Keratinocyte (primary cell): ENCODE results near the gene KCNJ12. TPM values are rescaled to one million over a fixed set of nuclear protein-coding genes. Genes with fewer than 3 reads are reported as not detected.
"Not testable (repeated sequence)": the region's sequence is repeated elsewhere in the genome, so short reads cannot be mapped to it uniquely, and the experiment has no call there.

Experiments used
- DNase-seq: peaks from one replicate; pipeline ENCODE4 v3.0.0-alpha.2; 2011; ENCODE audit warnings: low read depth, missing footprints, low spot score
- FAIRE-seq: peaks from 2 replicates; lab custom pipeline; 2011; peaks lifted over from hg19 to GRCh38; lab: Jason Lieb, UNC
- H2AFZ ChIP-seq: 2 replicates; pipeline ENCODE4 v1.6.0; 2012; ENCODE audit warnings: low read length, control low read depth, inconsistent platforms; ENCODE audit not compliant: control insufficient read depth
- H3K27ac ChIP-seq: 2 replicates; pipeline ENCODE4 v1.5.1; 2011; ENCODE audit warnings: low read length; ENCODE audit not compliant: control insufficient read depth, insufficient read depth
- H3K27me3 ChIP-seq: 3 replicates; pipeline ENCODE4 v1.6.0; 2011; ENCODE audit warnings: low read length; ENCODE audit not compliant: control insufficient read depth, insufficient read depth; ENCODE audit errors: extremely low read depth
- H3K36me3 ChIP-seq, 2 experiments: 2 replicates in 1 of 2; 3 replicates in 1 of 2; pipeline ENCODE4 v1.5.1; 2011; ENCODE audit warnings: low read length in 2 of 2, mild to moderate bottlenecking in 1 of 2; ENCODE audit not compliant: control insufficient read depth in 2 of 2, insufficient read depth in 2 of 2; ENCODE audit errors: extremely low read depth in 1 of 2
- H3K4me1 ChIP-seq: 3 replicates; pipeline ENCODE4 v1.5.1; 2011; ENCODE audit warnings: low read length; ENCODE audit not compliant: control insufficient read depth, insufficient read depth; ENCODE audit errors: extremely low read depth
- H3K4me2 ChIP-seq: 3 replicates; pipeline ENCODE4 v1.6.0; 2011; ENCODE audit warnings: low read depth, low read length; ENCODE audit not compliant: control insufficient read depth, insufficient read depth; ENCODE audit errors: extremely low read depth
- H3K4me3 ChIP-seq, 3 experiments: fragments of 200-600 bp in 1 of 3; sonication (generic) in 1 of 3; 2 replicates in 2 of 3; 3 replicates in 1 of 3; pipeline ENCODE4 v1.5.1; 2011 to 2016; ENCODE audit warnings: low read length in 3 of 3, mild to moderate bottlenecking in 3 of 3, control low read depth in 2 of 3, inconsistent platforms in 1 of 3, low read depth in 1 of 3, mixed read lengths in 1 of 3, mixed run types in 1 of 3, moderate library complexity in 1 of 3; ENCODE audit not compliant: control insufficient read depth in 2 of 3, insufficient read depth in 2 of 3; ENCODE audit errors: extremely low read depth in 1 of 3
- H3K79me2 ChIP-seq: 2 replicates; pipeline ENCODE4 v1.6.0; 2012; ENCODE audit warnings: low read length; ENCODE audit not compliant: control insufficient read depth, insufficient read depth
- H3K9ac ChIP-seq: 3 replicates; pipeline ENCODE4 v1.6.0; 2011; ENCODE audit warnings: low read length; ENCODE audit not compliant: control insufficient read depth, insufficient read depth; ENCODE audit errors: extremely low read depth
- H3K9me1 ChIP-seq: 3 replicates; pipeline ENCODE4 v1.6.0; 2011; ENCODE audit warnings: low read length; ENCODE audit not compliant: control insufficient read depth, insufficient read depth; ENCODE audit errors: extremely low read depth
- H3K9me3 ChIP-seq: 2 replicates; pipeline ENCODE4 v1.5.1; 2012; ENCODE audit warnings: low read depth, low read length; ENCODE audit not compliant: control insufficient read depth
- H4K20me1 ChIP-seq: 3 replicates; pipeline ENCODE4 v1.6.0; 2011; ENCODE audit warnings: low read length; ENCODE audit not compliant: control insufficient read depth, insufficient read depth; ENCODE audit errors: extremely low read depth
- EZH2 ChIP-seq: IDR thresholded peaks from one replicate; pipeline ENCODE4 v1.6.1; 2012; ENCODE audit warnings: inconsistent platforms, mild to moderate bottlenecking, low read length, moderate library complexity
- dilution Hi-C: fragments of 300-500 bp; cut with MboI; formaldehyde crosslinking; loops from one replicate; pipeline ENCODE4 v1.7.0; 2020; ENCODE audit warnings: low sequenced_read_pairs; ENCODE audit not compliant: extremely low pct_ligation_motif_present
- polyA plus RNA-seq, 5 experiments: library from polyadenylated mRNA; depleted of rRNA in 3 of 5; stranded (reverse) in 3 of 5; stranded (forward) in 1 of 5; unstranded in 1 of 5; fragments of >200 nt; gene quantifications; 1 replicate in 1 of 5; 2 replicates in 3 of 5; 3 replicates in 1 of 5; pipeline versions ENCODE4 v1.2.1 to v1.2.3, GENCODE V29; 2011 to 2012; ENCODE audit warnings: missing spikeins in 2 of 5, low read depth in 1 of 5, low replicate concordance in 1 of 5
- TF ChIP-seq, protein P1 (sequence below), 3 experiments: IDR thresholded peaks in 1 of 3; conservative IDR thresholded peaks in 1 of 3; optimal IDR thresholded peaks in 1 of 3; 2 replicates in 2 of 3; 3 replicates in 1 of 3; pipeline versions ENCODE3 to v1.5.1; 2011; ENCODE audit warnings: low read length in 3 of 3, mild to moderate bottlenecking in 3 of 3, moderate library complexity in 2 of 3, control low read depth in 1 of 3, inconsistent platforms in 1 of 3; ENCODE audit not compliant: insufficient read depth in 2 of 3; ENCODE audit errors: extremely low read depth in 1 of 3

The KCNJ12 gene
- polyA plus RNA-seq, 1 donor (not counting 4 experiments of a cell fraction or from before 2014, with no cell fraction given), result 0.04 TPM

DNA sequence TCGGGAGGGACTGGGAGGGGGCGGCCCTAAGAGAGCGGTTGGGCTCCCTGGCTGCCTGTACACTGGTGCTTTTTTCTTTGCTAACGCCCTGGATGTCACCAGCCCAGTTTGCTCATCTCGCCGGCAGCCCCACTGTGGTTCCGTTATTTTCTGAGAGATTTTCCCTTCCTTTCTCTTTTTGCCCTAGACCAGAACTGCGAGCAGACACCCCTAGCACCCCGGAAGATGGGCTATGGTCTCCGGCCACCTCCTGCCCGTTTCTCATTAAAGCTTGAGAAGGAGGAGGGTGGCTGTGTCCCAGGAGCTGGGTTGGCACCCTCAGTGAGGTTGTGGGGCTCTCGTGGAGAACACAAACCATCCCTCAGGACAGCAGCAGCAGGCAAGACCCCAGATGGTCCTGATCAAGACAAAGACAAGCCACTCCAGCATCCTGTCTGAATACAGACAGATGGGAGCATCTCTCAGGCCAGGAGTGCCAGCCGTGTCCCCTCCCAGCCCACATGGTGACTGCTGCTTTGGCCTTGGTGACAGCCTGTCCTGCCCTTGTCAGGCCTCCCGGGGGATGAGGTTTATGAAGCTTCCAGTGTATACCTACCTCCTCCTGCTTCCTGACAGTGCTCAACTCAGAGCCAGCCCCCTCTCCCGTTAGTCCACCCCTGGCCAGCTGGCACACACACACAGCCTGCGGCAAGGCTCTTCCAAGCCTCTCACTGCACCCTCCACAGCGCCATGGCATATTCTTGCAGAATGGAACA lies 77.2 kb downstream of the KCNJ12 start:
- Histone ChIP-seq H3K4me1 (peaks cover 8% of the 10 kb centered on the region), H3K9me3 (no peaks in the 10 kb centered on the region), H3K79me2 (no peaks in the 10 kb centered on the region), H3K9me1 (no peaks in the 10 kb centered on the region), H4K20me1 (no peaks in the 10 kb centered on the region), H3K27me3 (no peaks in the 10 kb centered on the region), H3K27ac (no peak overlapping the region), H3K4me2 (no peak overlapping the region), H3K36me3 (no peaks in the 10 kb centered on the region), H3K9ac (no peak overlapping the region), H3K4me3 (no peak overlapping the region), H2AFZ (no peak overlapping the region)
- no peak for FAIRE-seq
- DNase-seq, result no peak
- TF ChIP-seq, protein P1, sequence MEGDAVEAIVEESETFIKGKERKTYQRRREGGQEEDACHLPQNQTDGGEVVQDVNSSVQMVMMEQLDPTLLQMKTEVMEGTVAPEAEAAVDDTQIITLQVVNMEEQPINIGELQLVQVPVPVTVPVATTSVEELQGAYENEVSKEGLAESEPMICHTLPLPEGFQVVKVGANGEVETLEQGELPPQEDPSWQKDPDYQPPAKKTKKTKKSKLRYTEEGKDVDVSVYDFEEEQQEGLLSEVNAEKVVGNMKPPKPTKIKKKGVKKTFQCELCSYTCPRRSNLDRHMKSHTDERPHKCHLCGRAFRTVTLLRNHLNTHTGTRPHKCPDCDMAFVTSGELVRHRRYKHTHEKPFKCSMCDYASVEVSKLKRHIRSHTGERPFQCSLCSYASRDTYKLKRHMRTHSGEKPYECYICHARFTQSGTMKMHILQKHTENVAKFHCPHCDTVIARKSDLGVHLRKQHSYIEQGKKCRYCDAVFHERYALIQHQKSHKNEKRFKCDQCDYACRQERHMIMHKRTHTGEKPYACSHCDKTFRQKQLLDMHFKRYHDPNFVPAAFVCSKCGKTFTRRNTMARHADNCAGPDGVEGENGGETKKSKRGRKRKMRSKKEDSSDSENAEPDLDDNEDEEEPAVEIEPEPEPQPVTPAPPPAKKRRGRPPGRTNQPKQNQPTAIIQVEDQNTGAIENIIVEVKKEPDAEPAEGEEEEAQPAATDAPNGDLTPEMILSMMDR (optimal IDR thresholded peaks at IDR 0.05 in 1 of 3, IDR thresholded peaks at IDR 0.05 in 1 of 3, conservative IDR thresholded peaks at IDR 0.05 in 1 of 3; ENCODE audit: extremely low read depth in 1 of 3, insufficient read depth in 2 of 3, low read length in 3 of 3), result no peak
- TF ChIP-seq EZH2, result no peak
- dilution Hi-C loops, result no loop called here

DNA sequence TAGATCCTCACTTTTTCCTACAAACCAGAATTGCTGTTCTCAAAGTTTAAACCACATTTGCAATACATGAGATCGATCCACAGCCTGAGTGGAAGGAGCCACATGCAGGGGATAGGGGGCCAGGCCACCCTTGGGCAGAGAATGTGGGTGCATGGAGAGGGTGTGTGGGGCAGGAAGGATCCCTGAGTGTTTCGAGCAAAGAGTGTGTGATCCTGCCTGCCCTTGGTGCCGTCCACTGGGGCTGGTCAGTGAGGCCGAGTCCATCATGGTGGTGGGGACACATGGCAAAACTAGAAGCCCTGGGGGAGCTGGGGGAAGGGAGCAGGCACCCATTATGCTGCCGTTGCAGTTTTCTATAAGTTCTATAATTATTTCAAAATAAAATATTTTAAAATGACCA lies 77.8 kb downstream of the KCNJ12 start:
- H3K9me1 ChIP-seq, dilution Hi-C loops, H3K4me3 ChIP-seq, H3K27ac ChIP-seq, H3K4me1 ChIP-seq, H3K79me2 ChIP-seq, H3K36me3 ChIP-seq, FAIRE-seq, H2AFZ ChIP-seq, H3K9me3 ChIP-seq, H4K20me1 ChIP-seq, DNase-seq, H3K4me2 ChIP-seq, H3K27me3 ChIP-seq, H3K9ac ChIP-seq: not testable (repeated sequence)

DNA sequence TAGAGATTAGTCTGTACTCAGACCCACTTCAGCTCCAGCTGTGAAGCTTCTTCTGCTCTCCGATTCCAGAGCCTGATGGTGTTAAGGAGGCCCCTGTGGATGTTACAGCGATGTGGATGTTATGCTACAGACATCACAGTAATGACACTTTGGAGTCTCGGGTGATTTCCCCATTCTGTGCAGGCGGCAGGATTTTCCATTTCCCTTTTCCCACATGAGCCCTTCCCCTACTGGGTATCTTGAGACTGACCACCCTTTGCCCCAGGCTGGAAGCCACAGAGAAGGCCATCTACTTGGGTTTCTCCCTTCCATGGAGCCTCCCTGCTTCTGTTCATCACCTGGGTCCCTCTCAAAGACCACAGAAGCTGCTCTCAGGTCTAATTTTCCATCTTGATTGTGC lies 78.3 kb downstream of the KCNJ12 start:
- Histone ChIP-seq H3K4me3 (no peak overlapping the region), H3K9me3 (no peaks in the 10 kb centered on the region), H4K20me1 (no peaks in the 10 kb centered on the region), H3K27me3 (no peaks in the 10 kb centered on the region), H3K27ac (no peak overlapping the region), H3K4me2 (no peak overlapping the region), H3K36me3 (no peaks in the 10 kb centered on the region), H3K9me1 (no peaks in the 10 kb centered on the region), H3K79me2 (no peaks in the 10 kb centered on the region), H3K4me1 (peaks cover 8% of the 10 kb centered on the region), H3K9ac (no peak overlapping the region), H2AFZ (no peak overlapping the region)
- dilution Hi-C loops, result no loop called here
- DNase-seq, result no peak
- no peak for FAIRE-seq
- TF ChIP-seq EZH2, result no peak
- TF ChIP-seq, protein P1 (optimal IDR thresholded peaks at IDR 0.05 in 1 of 3, IDR thresholded peaks at IDR 0.05 in 1 of 3, conservative IDR thresholded peaks at IDR 0.05 in 1 of 3; ENCODE audit: extremely low read depth in 1 of 3, insufficient read depth in 2 of 3, low read length in 3 of 3), result no peak
